Cardiac fibroblast (primary cell): ENCODE data around the gene SUN2.

Source experiments
- DNase-seq, 2 donors: peaks; one replicate each; pipeline versions ENCODE4 v3.0.0 to v3.0.0-alpha.2; 2010; ENCODE audit warnings: low read depth in 2 of 2
- H3K4me3 ChIP-seq, 2 donors: replicated peaks in 1 of 2; 1 replicate in 1 of 2; 2 replicates in 1 of 2; pipeline ENCODE4 v1.5.1; 2011; ENCODE audit warnings: low read depth in 2 of 2, low read length in 2 of 2, mild to moderate bottlenecking in 2 of 2, moderate library complexity in 1 of 2
- CTCF ChIP-seq: IDR thresholded peaks from one replicate; pipeline ENCODE4 v1.5.1; 2011; ENCODE audit warnings: low read depth, mild to moderate bottlenecking, low read length, inconsistent platforms

The SUN2 gene

GRCh38 chr22:38706101-38706900 lies 49.5 kb downstream of the SUN2 start:
- H3K4me3 ChIP-seq, result peak overlapping the region; percentile 94 to 95
- TF ChIP-seq CTCF, result no peak
- peak; percentile 35 to 53 for DNase-seq

- peak; percentile 100 for DNase-seq
- TF ChIP-seq CTCF, result no peak
- peak within 1 kb of the TSS; percentile 94 to 95 for H3K4me3 ChIP-seq
These were observed 50.3 kb downstream of the SUN2 start, which contains the start of gene GTPBP1 for GRCh38 chr22:38705235-38706100. Gene GTPBP1 (plus strand): TSS chr22:38705944. CDS start chr22:38705956, 12 bp downstream.

- peak in 1 of 2 donors; percentile 9 for DNase-seq
- TF ChIP-seq CTCF, result no peak
- peak overlapping the region; percentile 19 to 43 for H3K4me3 ChIP-seq
These were observed 51.1 kb downstream of the SUN2 start for GRCh38 chr22:38704654-38705234.

GRCh38 chr22:38700789-38701628 lies 54.8 kb downstream of the SUN2 start, which contains the start of gene JOSD1:
Gene JOSD1 (minus strand): TSS chr22:38700943. CDS start chr22:38699987, 956 bp downstream.
- H3K4me3 ChIP-seq, result peak within 1 kb of the TSS; percentile 65 to 80
- no peak for TF ChIP-seq CTCF
- peak; percentile 93 to 98 for DNase-seq

GRCh38 chr22:38700270-38700788 lies 55.5 kb downstream of the SUN2 start:
- no peak for TF ChIP-seq CTCF
- peak; percentile 54 to 78 for DNase-seq

More at GRCh38 chr22:38700270-38700788, 55.5 kb downstream of the SUN2 start:
- H3K4me3 ChIP-seq, result peak overlapping the region; percentile 65 to 80
